Smooth muscle cell (in vitro differentiated cells): Measurements from ENCODE around the gene POFUT2. TPM values are rescaled to one million over a fixed set of nuclear protein-coding genes. Genes with fewer than 3 reads are reported as not detected.

Experiments used
- DNase-seq: peaks from one replicate; lab custom pipeline; 2025; ENCODE audit not compliant: unreplicated experiment; lab: John Stamatoyannopoulos, UW
- H2AFZ ChIP-seq: fragments of 200-600 bp; sonication (generic); 2 replicates; pipeline ENCODE4 v1.6.0; 2016; ENCODE audit warnings: antibody characterized with exemption, low read depth, mild to moderate bottlenecking
- H3F3A ChIP-seq: fragments of 200-600 bp; sonication (generic); 2 replicates; pipeline ENCODE4 v1.6.0; 2017; ENCODE audit warnings: antibody characterized with exemption, low read depth
- H3K27ac ChIP-seq: fragments of 200-600 bp; sonication (generic); 2 replicates; pipeline ENCODE4 v1.5.1; 2016; ENCODE audit warnings: low read depth, mild to moderate bottlenecking
- H3K27me3 ChIP-seq: fragments of 200-600 bp; sonication (generic); 2 replicates; pipeline ENCODE4 v1.6.1; 2016; ENCODE audit warnings: low read depth, mild to moderate bottlenecking
- H3K36me3 ChIP-seq: fragments of 200-600 bp; sonication (generic); 2 replicates; pipeline ENCODE4 v1.5.1; 2016; ENCODE audit warnings: low read depth
- H3K4me1 ChIP-seq: fragments of 200-600 bp; sonication (generic); 2 replicates; pipeline ENCODE4 v1.5.1; 2016; ENCODE audit warnings: low read depth
- H3K4me2 ChIP-seq: fragments of 200-600 bp; sonication (generic); 2 replicates; pipeline ENCODE4 v1.6.0; 2016; ENCODE audit warnings: mild to moderate bottlenecking
- H3K4me3 ChIP-seq: fragments of 200-600 bp; sonication (generic); 2 replicates; pipeline ENCODE4 v1.5.1; 2016; ENCODE audit warnings: mild to moderate bottlenecking
- H3K79me2 ChIP-seq: fragments of 200-600 bp; sonication (generic); 2 replicates; pipeline ENCODE4 v1.6.0; 2016; ENCODE audit warnings: low read depth, mild to moderate bottlenecking
- H3K9ac ChIP-seq: fragments of 200-600 bp; sonication (generic); 2 replicates; pipeline ENCODE4 v1.6.0; 2016; ENCODE audit warnings: low read depth
- H3K9me3 ChIP-seq: fragments of 200-600 bp; sonication (generic); replicated peaks from 2 replicates; pipeline ENCODE4 v1.5.1; 2016; ENCODE audit warnings: low read depth
- H4K20me1 ChIP-seq: fragments of 200-600 bp; sonication (generic); 2 replicates; pipeline ENCODE4 v1.6.0; 2016; ENCODE audit warnings: low read depth
- CTCF ChIP-seq: fragments of 200-600 bp; sonication (generic); IDR thresholded peaks from 2 replicates; pipeline ENCODE4 v1.5.1; 2017; ENCODE audit warnings: borderline replicate concordance, mild to moderate bottlenecking, antibody characterized with exemption; ENCODE audit not compliant: insufficient read depth, poor library complexity, severe bottlenecking
- WGBS: methylation state at CpG from one replicate; pipeline ENCODE4 v1.1.7; 2016; ENCODE audit warnings: low lambda C conversion rate; 5-methylcytosine and 5-hydroxymethylcytosine counted together
- polyA plus RNA-seq: library from polyadenylated mRNA; unstranded; fragments of >200 nt; fragmentation: Nextera tagmentation; extraction: Ambion mirVana; gene quantifications from 2 replicates; pipeline ENCODE4 v1.2.1, GENCODE V29; 2016
- total RNA-seq: library from RNA; depleted of rRNA; stranded (reverse); fragments of >200 nt; gene quantifications from 2 replicates; pipeline ENCODE4 v1.2.3, GENCODE V29; 2014

The POFUT2 gene
- total and polyA plus RNA-seq, 2 experiments from 2014 or later = 32.1 to 70.0 TPM

- no peaks in the 10 kb centered on the region for H3K4me1 ChIP-seq
- no peak overlapping the region for H3K9ac ChIP-seq
- peaks cover 85% of the 10 kb centered on the region for H4K20me1 ChIP-seq
- H3K27ac ChIP-seq = no peak overlapping the region
- DNase-seq = no peak
- H3K36me3 ChIP-seq = peaks cover 20% of the 10 kb centered on the region
- no peak overlapping the region for H2AFZ ChIP-seq
- H3K4me3 ChIP-seq = no peak overlapping the region
- WGBS = 96% methylated on average over 25 of the region's 25 CpGs
- H3F3A ChIP-seq = no peaks in the 10 kb centered on the region
- H3K27me3 ChIP-seq = no peaks in the 10 kb centered on the region
- peaks cover 78% of the 10 kb centered on the region for H3K79me2 ChIP-seq
- H3K9me3 ChIP-seq = no peaks in the 10 kb centered on the region
- no peak overlapping the region for H3K4me2 ChIP-seq
- no peak for TF ChIP-seq CTCF
Observed at GRCh38 chr21:45279446-45280177, 8.1 kb downstream of the POFUT2 start.

GRCh38 chr21:45278156-45278911 is 9.4 kb downstream of the POFUT2 start:
- TF ChIP-seq CTCF = no peak
- H3K27ac ChIP-seq = no peak overlapping the region
- H3K4me1 ChIP-seq = no peaks in the 10 kb centered on the region
- no peak for DNase-seq
- no peaks in the 10 kb centered on the region for H3F3A ChIP-seq
- no peak overlapping the region for H3K4me3 ChIP-seq
- H4K20me1 ChIP-seq = peaks cover 85% of the 10 kb centered on the region
- no peaks in the 10 kb centered on the region for H3K9me3 ChIP-seq
- WGBS = 95% methylated on average over 26 of the region's 27 CpGs
- peaks cover 78% of the 10 kb centered on the region for H3K79me2 ChIP-seq
- H3K4me2 ChIP-seq = no peak overlapping the region
- no peak overlapping the region for H2AFZ ChIP-seq
- H3K9ac ChIP-seq = no peak overlapping the region
- H3K27me3 ChIP-seq = no peaks in the 10 kb centered on the region
- peaks cover 31% of the 10 kb centered on the region for H3K36me3 ChIP-seq

GRCh38 chr21:45277101-45278045 is 10.3 kb downstream of the POFUT2 start:
- TF ChIP-seq CTCF = no peak
- Histone ChIP-seq H2AFZ (no peak overlapping the region), H3K4me1 (no peaks in the 10 kb centered on the region), H3K4me2 (no peak overlapping the region), H3F3A (no peaks in the 10 kb centered on the region), H3K27me3 (no peaks in the 10 kb centered on the region), H3K79me2 (peaks cover 81% of the 10 kb centered on the region), H3K36me3 (peaks cover 41% of the 10 kb centered on the region), H3K9ac (no peak overlapping the region), H3K9me3 (no peaks in the 10 kb centered on the region), H4K20me1 (peaks cover 87% of the 10 kb centered on the region), H3K27ac (no peak overlapping the region), H3K4me3 (no peak overlapping the region)
- 96% methylated on average over 47 of the region's 48 CpGs for WGBS
- no peak for DNase-seq
